Measurements from ENCODE around the gene MPHOSPH8. TPM values are rescaled to one million over a fixed set of nuclear protein-coding genes. Genes with fewer than 3 reads are reported as not detected.

MPHOSPH8 gene
- total RNA-seq, 4 donors from 2014 or later, result 28.7 to 35.1 (median 31.7) TPM

DNA sequence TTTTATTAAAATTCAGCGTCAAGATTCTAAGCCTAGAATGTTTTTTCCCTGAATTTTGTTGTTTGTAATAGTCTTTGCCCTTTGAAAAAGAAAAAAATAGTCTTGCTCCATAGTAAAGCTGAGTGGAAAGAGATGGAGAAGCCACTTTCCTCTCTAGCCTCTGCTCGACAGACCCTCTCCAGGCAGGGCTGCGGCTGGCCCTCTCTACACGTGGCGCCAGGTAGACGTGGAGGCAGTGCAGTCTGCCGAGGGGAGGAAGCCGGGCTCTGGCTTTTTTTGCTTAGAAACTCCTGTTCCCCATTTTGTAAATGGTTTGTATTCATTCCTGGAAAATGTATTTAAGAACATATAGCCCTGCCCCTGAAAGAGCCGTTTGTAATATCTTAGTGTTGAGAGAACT is 35.3 kb downstream of the MPHOSPH8 start:
- intact Hi-C loops (cut with DNase I), result no loop called here
- no peak for TF ChIP-seq POLR2A (IDR thresholded peaks at IDR 0.05)
- TF ChIP-seq, protein P1, sequence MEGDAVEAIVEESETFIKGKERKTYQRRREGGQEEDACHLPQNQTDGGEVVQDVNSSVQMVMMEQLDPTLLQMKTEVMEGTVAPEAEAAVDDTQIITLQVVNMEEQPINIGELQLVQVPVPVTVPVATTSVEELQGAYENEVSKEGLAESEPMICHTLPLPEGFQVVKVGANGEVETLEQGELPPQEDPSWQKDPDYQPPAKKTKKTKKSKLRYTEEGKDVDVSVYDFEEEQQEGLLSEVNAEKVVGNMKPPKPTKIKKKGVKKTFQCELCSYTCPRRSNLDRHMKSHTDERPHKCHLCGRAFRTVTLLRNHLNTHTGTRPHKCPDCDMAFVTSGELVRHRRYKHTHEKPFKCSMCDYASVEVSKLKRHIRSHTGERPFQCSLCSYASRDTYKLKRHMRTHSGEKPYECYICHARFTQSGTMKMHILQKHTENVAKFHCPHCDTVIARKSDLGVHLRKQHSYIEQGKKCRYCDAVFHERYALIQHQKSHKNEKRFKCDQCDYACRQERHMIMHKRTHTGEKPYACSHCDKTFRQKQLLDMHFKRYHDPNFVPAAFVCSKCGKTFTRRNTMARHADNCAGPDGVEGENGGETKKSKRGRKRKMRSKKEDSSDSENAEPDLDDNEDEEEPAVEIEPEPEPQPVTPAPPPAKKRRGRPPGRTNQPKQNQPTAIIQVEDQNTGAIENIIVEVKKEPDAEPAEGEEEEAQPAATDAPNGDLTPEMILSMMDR (IDR thresholded peaks at IDR 0.05), result no peak
- no peak for DNase-seq
- Histone ChIP-seq H3K27me3 (no peaks in the 10 kb centered on the region), H3K4me1 (no peaks in the 10 kb centered on the region), H3K9me3 (no peaks in the 10 kb centered on the region), H3K4me3 (replicated peaks in 1 of 3) (no peak overlapping the region), H3K36me3 (peaks cover 61 to 88% of the 10 kb centered on the region in 2 donors), H3K27ac (no peak overlapping the region)
- 92 to 94% methylated on average over 9 of the region's 9 CpGs for WGBS, 2 donors

DNA sequence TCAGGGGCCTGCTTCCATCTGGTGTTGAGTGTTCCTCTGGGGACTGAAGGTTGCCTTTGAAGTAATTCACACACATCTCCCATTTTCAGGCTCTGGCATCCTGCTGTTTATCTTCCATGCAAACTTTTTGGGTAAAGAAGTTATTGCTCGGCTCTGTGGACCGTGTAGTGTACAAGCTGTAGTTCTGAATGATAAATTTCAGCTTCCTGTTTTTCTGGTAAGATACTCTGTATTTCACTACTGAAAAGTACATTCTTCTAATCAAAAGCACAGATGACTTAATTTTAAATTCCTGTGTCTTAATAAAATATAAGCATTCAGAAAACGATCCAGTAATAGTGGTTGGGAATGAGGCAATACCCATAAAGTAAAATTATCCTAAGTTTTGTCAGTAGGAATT is 36.7 kb downstream of the MPHOSPH8 start:
- Histone ChIP-seq H3K36me3 (peaks cover 62 to 86% of the 10 kb centered on the region in 2 donors), H3K4me1 (no peaks in the 10 kb centered on the region), H3K27ac (no peak overlapping the region), H3K27me3 (no peaks in the 10 kb centered on the region), H3K4me3 (replicated peaks in 1 of 3) (no peak overlapping the region), H3K9me3 (no peaks in the 10 kb centered on the region)
- WGBS, 2 donors, result 78 to 81% methylated on average over 3 of the region's 3 CpGs
- TF ChIP-seq, protein P1 (IDR thresholded peaks at IDR 0.05), result no peak
- TF ChIP-seq POLR2A (IDR thresholded peaks at IDR 0.05), result no peak
- no peak for DNase-seq
- intact Hi-C loops (cut with DNase I), result no loop called here

DNA sequence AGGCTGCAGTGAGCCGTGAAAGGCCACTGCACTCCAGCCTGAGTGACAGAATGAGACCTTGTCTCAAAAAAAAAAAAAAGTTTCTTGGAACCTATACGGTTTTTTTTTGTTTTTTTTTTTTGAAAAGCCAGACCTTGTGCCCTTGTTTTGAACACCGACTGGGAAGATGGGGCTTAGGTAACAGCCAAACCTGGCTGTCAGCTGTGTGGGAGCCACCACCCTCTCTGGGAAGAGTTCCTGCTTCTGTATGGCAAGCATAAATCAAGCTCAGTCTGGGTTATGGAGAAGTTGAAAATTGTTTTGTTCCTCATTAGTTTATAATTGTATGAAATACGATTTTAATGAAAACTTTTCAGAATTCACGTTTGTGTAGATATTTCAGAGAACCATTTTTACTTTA is 39.5 kb downstream of the MPHOSPH8 start:
- Histone ChIP-seq H3K36me3 (peaks cover 53 to 64% of the 10 kb centered on the region in 2 donors), H3K4me3 (replicated peaks in 1 of 3) (no peak overlapping the region), H3K4me1 (no peaks in the 10 kb centered on the region), H3K27me3 (no peaks in the 10 kb centered on the region), H3K9me3 (no peaks in the 10 kb centered on the region), H3K27ac (no peak overlapping the region)
- DNase-seq, result no peak
- WGBS, 2 donors, result 69 to 74% methylated on average over 5 of the region's 5 CpGs
- TF ChIP-seq, protein P1 (IDR thresholded peaks at IDR 0.05), result no peak
- no peak for TF ChIP-seq POLR2A (IDR thresholded peaks at IDR 0.05)
- intact Hi-C loops (cut with DNase I), result no loop called here

DNA sequence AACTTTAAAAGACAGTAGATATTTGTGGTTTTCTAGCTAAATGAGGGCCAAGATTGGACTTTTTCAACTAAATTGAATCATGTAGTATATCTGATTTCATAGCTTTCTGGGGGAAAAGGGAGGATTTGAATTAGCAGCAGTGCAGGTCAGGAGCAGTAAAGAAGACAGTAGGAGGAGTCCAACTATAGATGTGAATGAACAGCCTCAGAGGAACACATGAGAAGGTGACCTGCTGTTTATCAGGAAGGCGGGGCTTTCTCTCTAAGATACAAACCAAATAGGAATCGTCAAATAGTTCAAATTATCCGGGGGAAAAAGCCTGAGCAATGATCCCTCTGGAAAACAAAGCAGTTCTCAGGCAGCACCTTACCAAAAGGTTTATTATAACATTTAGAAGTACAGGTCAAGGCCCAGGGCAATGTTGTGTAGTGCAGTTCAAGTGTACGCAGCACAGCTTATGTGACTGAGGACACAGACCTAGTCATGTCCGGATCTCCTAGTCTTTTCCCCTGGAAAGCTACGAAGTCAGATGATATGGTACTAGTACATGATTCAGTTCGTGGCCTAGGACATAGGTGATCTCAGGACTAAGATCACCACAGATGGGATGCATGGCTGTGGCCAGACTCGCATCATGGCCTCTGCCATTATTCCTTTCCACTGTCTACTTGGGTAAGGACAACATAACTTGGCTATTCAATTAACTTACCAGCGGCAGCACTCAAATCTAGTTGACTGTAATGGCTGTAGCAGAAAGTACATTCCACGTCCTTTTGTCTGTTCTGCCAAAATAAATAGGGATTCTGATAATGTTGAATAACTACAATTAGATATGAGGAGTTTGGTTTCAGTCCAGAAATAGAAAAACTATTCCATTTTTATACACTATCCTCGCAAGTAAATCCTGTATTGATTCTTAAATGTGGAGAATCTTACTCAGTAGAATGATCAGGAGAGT is 40.3 kb downstream of the MPHOSPH8 start:
- WGBS, 2 donors, result 90 to 93% methylated on average over 11 of the region's 11 CpGs
- Histone ChIP-seq H3K27ac (no peak overlapping the region), H3K9me3 (no peaks in the 10 kb centered on the region), H3K36me3 (peaks cover 45 to 56% of the 10 kb centered on the region in 2 donors), H3K4me3 (replicated peaks in 1 of 3) (no peak overlapping the region), H3K27me3 (no peaks in the 10 kb centered on the region), H3K4me1 (no peaks in the 10 kb centered on the region)
- DNase-seq, result no peak
- TF ChIP-seq, protein P1 (IDR thresholded peaks at IDR 0.05), result no peak
- TF ChIP-seq POLR2A (IDR thresholded peaks at IDR 0.05), result no peak
- intact Hi-C loops (cut with DNase I), result no loop called here

DNA sequence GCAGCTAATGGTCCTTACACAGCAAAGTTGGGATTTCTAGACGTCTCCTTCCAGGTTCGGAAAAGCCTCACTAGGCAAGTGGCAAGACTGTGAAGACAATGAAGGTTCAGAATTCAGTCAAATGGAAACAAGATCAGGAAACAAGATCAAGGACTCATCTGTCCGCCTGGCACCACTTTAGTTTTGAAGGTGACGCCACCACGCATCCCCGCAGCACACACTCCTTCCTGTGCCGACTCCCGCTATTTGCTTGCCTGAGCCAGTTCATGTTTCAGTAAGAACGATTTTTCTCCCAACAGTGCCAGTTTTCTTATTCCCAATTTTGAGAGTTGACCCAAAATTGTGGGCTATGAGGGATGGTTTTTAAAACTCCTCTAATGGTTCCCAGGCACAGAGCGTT is 41.4 kb downstream of the MPHOSPH8 start:
- DNase-seq, result no peak
- 87 to 88% methylated on average over 10 of the region's 10 CpGs for WGBS, 2 donors
- peaks cover 34 to 45% of the 10 kb centered on the region in 2 donors for H3K36me3 ChIP-seq

More for the DNA sequence above, 41.4 kb downstream of the MPHOSPH8 start:
- no peaks in the 10 kb centered on the region for H3K27me3 ChIP-seq
- H3K9me3 ChIP-seq, result no peaks in the 10 kb centered on the region
- no peak overlapping the region for H3K27ac ChIP-seq
- TF ChIP-seq, protein P1 (IDR thresholded peaks at IDR 0.05), result no peak
- no peak for TF ChIP-seq POLR2A (IDR thresholded peaks at IDR 0.05)
- intact Hi-C loops (cut with DNase I), result no loop called here
- H3K4me3 ChIP-seq (replicated peaks in 1 of 3), result no peak overlapping the region
- no peaks in the 10 kb centered on the region for H3K4me1 ChIP-seq

Data from thyroid gland (tissue), 4 donors.